Kidney (tissue), 14 donors: ENCODE data around the gene GABBR2. TPM values are rescaled to one million over a fixed set of nuclear protein-coding genes. Genes with fewer than 3 reads are reported as not detected.

ENCODE experiments used
- DNase-seq, 5 donors: peaks; one replicate each; pipeline ENCODE4 v3.0.0-alpha.2; 2013 to 2020
- FAIRE-seq: peaks from 2 replicates; lab custom pipeline; 2012; peaks lifted over from hg19 to GRCh38; lab: Jason Lieb, UNC
- H3K27ac ChIP-seq, 2 donors: one replicate each; pipeline ENCODE4 v1.7.0; 2013; ENCODE audit warnings: low read depth in 2 of 2, low read length in 2 of 2, inconsistent platforms in 1 of 2
- H3K27me3 ChIP-seq: one replicate; pipeline ENCODE4 v1.7.1; 2013; ENCODE audit warnings: low read length, inconsistent platforms; ENCODE audit not compliant: control insufficient read depth, insufficient read depth
- H3K36me3 ChIP-seq, 3 donors: one replicate each; pipeline versions ENCODE4 v1.7.0 to v1.7.1; 2013; ENCODE audit warnings: low read length in 3 of 3, control low read depth in 1 of 3, inconsistent platforms in 1 of 3; ENCODE audit not compliant: insufficient read depth in 3 of 3, control insufficient read depth in 2 of 3
- H3K4me1 ChIP-seq, 3 donors: one replicate each; pipeline versions ENCODE4 v1.7.0 to v1.7.1; 2013; ENCODE audit warnings: low read length in 3 of 3, inconsistent platforms in 1 of 3, low read depth in 1 of 3; ENCODE audit not compliant: control insufficient read depth in 2 of 3, insufficient read depth in 2 of 3
- H3K4me3 ChIP-seq, 3 donors: one replicate each; pipeline versions ENCODE4 v1.7.0 to v1.8.1; 2013; ENCODE audit warnings: low read length in 3 of 3, control low read depth in 1 of 3, inconsistent platforms in 1 of 3
- H3K9ac ChIP-seq, 3 donors: one replicate each; pipeline versions ENCODE4 v1.7.0 to v1.7.1; 2013; ENCODE audit warnings: low read length in 3 of 3, control low read depth in 1 of 3, inconsistent platforms in 1 of 3
- H3K9me3 ChIP-seq, 3 donors: one replicate each; pipeline versions ENCODE4 v1.7.0 to v1.7.1; 2013; ENCODE audit warnings: low read length in 3 of 3, control low read depth in 1 of 3, inconsistent platforms in 1 of 3; ENCODE audit not compliant: control insufficient read depth in 2 of 3, insufficient read depth in 1 of 3
- CTCF ChIP-seq: IDR thresholded peaks from 3 replicates; pipeline ENCODE4 v1.5.1; 2012; ENCODE audit warnings: mild to moderate bottlenecking, moderate library complexity, borderline replicate concordance; ENCODE audit not compliant: insufficient read depth; ENCODE audit errors: extremely low read depth
- intact Hi-C: fragments of 100-400 bp; cut with DNase I; formaldehyde crosslinking; loops from one replicate; pipeline ENCODE4 v1.11.1; 2022
- polyA plus RNA-seq: library from polyadenylated mRNA; stranded (reverse); fragments of 350-450 nt; fragmentation: Illumina TruSeq; extraction: RNeasy Lipid Tissue Mini Kit (QIAGEN cat#74804); gene quantifications from one replicate; pipeline ENCODE4 v1.2.3, GENCODE V29; 2014; ENCODE audit warnings: low read depth, low replicate concordance; ENCODE audit not compliant: insufficient read depth
- total RNA-seq: library from RNA; stranded (reverse); fragmentation: NEBNext Ultra II Directional; extraction: Animal tissue kit (Norgen Biotek cat#: 25700); gene quantifications from one replicate; pipeline ENCODE4 v1.2.1, GENCODE V29; 2021
- donor health status: control.
- donor health status: control.
- donor health status: control.
- donor health status: control.
- donor health status: control.
- donor health status: DM: yes; HTN: yes; CAD: no.
- donor health status: Normal renal cell carcinoma (clear cell type).

The GABBR2 gene
- total and polyA plus RNA-seq, 2 donors from 2014 or later = 0.06 TPM; not detected in 1

- Histone ChIP-seq H3K4me3 (no peak overlapping the region), H3K36me3 (no peaks in the 10 kb centered on the region), H3K27ac (no peak overlapping the region), H3K9ac (no peak overlapping the region), H3K27me3 (no peaks in the 10 kb centered on the region), H3K9me3 (no peaks in the 10 kb centered on the region), H3K4me1 (no peaks in the 10 kb centered on the region)
- intact Hi-C loops = no loop called here
- DNase-seq (peak in 1 of 5 donors; percentile 8), FAIRE-seq (no peak)
- no peak for TF ChIP-seq CTCF
Measured at GRCh38 chr9:98500337-98500919, 208.3 kb downstream of the GABBR2 start.

- H3K4me1 ChIP-seq = no peaks in the 10 kb centered on the region
- H3K9ac ChIP-seq = no peak overlapping the region
- H3K36me3 ChIP-seq = no peaks in the 10 kb centered on the region
- H3K9me3 ChIP-seq = no peaks in the 10 kb centered on the region
- DNase-seq (no peak), FAIRE-seq (no peak)
- H3K27ac ChIP-seq = no peak overlapping the region
- intact Hi-C loops = no loop called here
- H3K4me3 ChIP-seq = no peak overlapping the region
- no peak for TF ChIP-seq CTCF
- no peaks in the 10 kb centered on the region for H3K27me3 ChIP-seq
Measured at GRCh38 chr9:98495530-98495929, 213.2 kb downstream of the GABBR2 start.

GRCh38 chr9:98494852-98495251, 213.9 kb downstream of the GABBR2 start:
- Histone ChIP-seq H3K9me3 (no peaks in the 10 kb centered on the region), H3K27ac (no peak overlapping the region), H3K4me1 (no peaks in the 10 kb centered on the region), H3K9ac (no peak overlapping the region), H3K36me3 (no peaks in the 10 kb centered on the region), H3K4me3 (no peak overlapping the region), H3K27me3 (no peaks in the 10 kb centered on the region)
- no peak for FAIRE-seq
- TF ChIP-seq CTCF = no peak
- DNase-seq = peak in 2 of 5 donors; percentile 18 to 29
- intact Hi-C loops = no loop called here

GRCh38 chr9:98491828-98492227, 216.9 kb downstream of the GABBR2 start:
- no peak for FAIRE-seq
- no peak overlapping the region for H3K27ac ChIP-seq
- no peak for DNase-seq

More at GRCh38 chr9:98491828-98492227, 216.9 kb downstream of the GABBR2 start:
- no peak overlapping the region for H3K9ac ChIP-seq
- H3K36me3 ChIP-seq = no peaks in the 10 kb centered on the region
- no peak overlapping the region for H3K4me3 ChIP-seq
- H3K9me3 ChIP-seq = no peaks in the 10 kb centered on the region
- H3K4me1 ChIP-seq = no peaks in the 10 kb centered on the region
- TF ChIP-seq CTCF = no peak
- no peaks in the 10 kb centered on the region for H3K27me3 ChIP-seq
- intact Hi-C loops = no loop called here
